ENCODE results near the gene PXMP4. TPM values are rescaled to one million over a fixed set of nuclear protein-coding genes. Genes with fewer than 3 reads are reported as not detected.
A peak's percentile ranks its signal among the peaks of the same experiment; 100 is the strongest.

The PXMP4 gene
- total and polyA plus RNA-seq, 2 of the 4 experiments (the other 2 are of a cell fraction): 3.6 to 7.1 TPM

DNA sequence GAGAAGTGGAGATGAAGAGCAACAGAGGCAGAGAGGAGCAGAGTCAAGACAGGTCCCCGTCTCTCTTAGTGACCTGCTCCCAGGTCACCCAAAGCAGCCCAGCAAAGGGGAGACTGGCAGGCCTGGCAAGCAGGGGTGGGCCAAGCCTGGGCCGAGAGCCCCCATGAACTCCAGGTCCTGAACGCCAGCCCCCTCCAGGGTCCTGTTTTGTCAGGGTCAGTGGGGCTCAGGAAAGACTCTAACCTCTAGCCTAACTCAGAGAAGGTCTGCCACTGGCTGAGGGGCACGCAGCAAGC, 47.0 kb downstream of the PXMP4 start:
- Histone ChIP-seq H2AK9ac (replicated peaks; ENCODE audit: low read depth, low read length, poor library complexity) (peak overlapping the region; percentile 97), H3K79me1 (ENCODE audit: low read depth in 1 of 2, low read length in 2 of 2) (peaks cover 12 to 61% of the 10 kb centered on the region in 2 experiments; a peak in 3 of 4 replicates), H3K27me3 (ENCODE audit: control insufficient read depth, insufficient read depth, low read length) (no peaks in the 10 kb centered on the region), H3K36me3 (ENCODE audit: control insufficient read depth, insufficient read depth, low read length) (peaks cover 13% of the 10 kb centered on the region), H3K14ac (replicated peaks; ENCODE audit: low read depth, low read length) (peak overlapping the region; percentile 100), H4K91ac (ENCODE audit: insufficient read depth, low read depth, low read length) (peak overlapping the region; percentile 81; the same call in 1 of the 2 replicates), H3K4ac (ENCODE audit: low read depth, low read length) (peak overlapping the region; percentile 96), H3K9me1 (ENCODE audit: insufficient read depth, low read length) (peaks cover 22% of the 10 kb centered on the region), H2AFZ (replicated peaks; ENCODE audit: low read length, poor library complexity) (peak overlapping the region; percentile 39), H3K18ac (ENCODE audit: low read depth, low read length) (peak overlapping the region; percentile 6; the same call in 1 of the 2 replicates), H2BK20ac (ENCODE audit: low read depth, low read length) (peak overlapping the region; percentile 40; the same call in 1 of the 2 replicates), H3K27ac (ENCODE audit: insufficient read depth, low read length) (peak overlapping the region; percentile 78), H2BK120ac (ENCODE audit: low read depth, low read length) (peak overlapping the region; percentile 49; the same call in 1 of the 2 replicates), H4K20me1 (ENCODE audit: insufficient read depth, low read length) (peaks cover 19% of the 10 kb centered on the region; the same call in 1 of the 2 replicates), H2BK15ac (ENCODE audit: low read depth, low read length) (peak overlapping the region; percentile 80; the same call in 1 of the 3 replicates), H3K4me1 (ENCODE audit: control insufficient read depth, insufficient read depth, low read length) (peaks cover 27% of the 10 kb centered on the region), H4K5ac (ENCODE audit: low read depth, low read length) (peak overlapping the region; percentile 13; the same call in 1 of the 2 replicates), H2BK5ac (ENCODE audit: low read depth, low read length, poor library complexity, severe bottlenecking) (peak overlapping the region; percentile 70), H4K8ac (ENCODE audit: low read depth in 2 of 2, low read length in 2 of 2) (peak overlapping the region; percentile 79), H3K9me3 (ENCODE audit: control insufficient read depth, insufficient read depth, low read length) (no peaks in the 10 kb centered on the region), H3K56ac (ENCODE audit: extremely low read depth, insufficient read depth, low read length) (0 out of 2 replicates have a peak overlapping the region, but pooled peaks have one; percentile 11), H3K4me3 (ENCODE audit: insufficient read depth, low read depth, low read length) (peak overlapping the region; percentile 94), H3K9ac (ENCODE audit: low read depth, low read length) (peak overlapping the region; percentile 99), H2AK5ac (ENCODE audit: low read depth, low read length) (peak overlapping the region; percentile 98), H3K23ac (ENCODE audit: low read depth, low read length) (peak overlapping the region; percentile 96), H3K4me2 (ENCODE audit: low read depth, low read length) (peak overlapping the region; percentile 99)
- dilution Hi-C loops (cut with HindIII; ENCODE audit: low sequenced_read_pairs, unreplicated experiment) (no loop called here), in situ Hi-C loops (cut with MboI; ENCODE audit: low sequenced_read_pairs) (no loop called here), intact Hi-C loops (cut with micrococcal nuclease) (no loop called here)
- no peak for ATAC-seq (ENCODE audit: low read depth)
- WGBS, 2 experiments (ENCODE audit: extremely low coverage in 2 of 2, insufficient read length in 1 of 2): no CpG with 5 or more reads among the region's 4 CpGs
- CTCF ChIA-PET: no interaction called here
- TF ChIP-seq POLR2A (IDR thresholded peaks at IDR 0.05; ENCODE audit: low read depth, low read length) (no peak), RCOR1 (IDR thresholded peaks at IDR 0.05; ENCODE audit: insufficient replicate concordance, low read length) (no peak), CHD1 (IDR thresholded peaks at IDR 0.05; ENCODE audit: low read depth, low read length) (no peak), RAD21 (IDR thresholded peaks at IDR 0.05; ENCODE audit: low read length) (no peak)
- TF ChIP-seq, protein P1, sequence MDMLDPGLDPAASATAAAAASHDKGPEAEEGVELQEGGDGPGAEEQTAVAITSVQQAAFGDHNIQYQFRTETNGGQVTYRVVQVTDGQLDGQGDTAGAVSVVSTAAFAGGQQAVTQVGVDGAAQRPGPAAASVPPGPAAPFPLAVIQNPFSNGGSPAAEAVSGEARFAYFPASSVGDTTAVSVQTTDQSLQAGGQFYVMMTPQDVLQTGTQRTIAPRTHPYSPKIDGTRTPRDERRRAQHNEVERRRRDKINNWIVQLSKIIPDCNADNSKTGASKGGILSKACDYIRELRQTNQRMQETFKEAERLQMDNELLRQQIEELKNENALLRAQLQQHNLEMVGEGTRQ (IDR thresholded peaks at IDR 0.05; ENCODE audit: low read depth, low read length): no peak
- TF ChIP-seq, protein P2, sequence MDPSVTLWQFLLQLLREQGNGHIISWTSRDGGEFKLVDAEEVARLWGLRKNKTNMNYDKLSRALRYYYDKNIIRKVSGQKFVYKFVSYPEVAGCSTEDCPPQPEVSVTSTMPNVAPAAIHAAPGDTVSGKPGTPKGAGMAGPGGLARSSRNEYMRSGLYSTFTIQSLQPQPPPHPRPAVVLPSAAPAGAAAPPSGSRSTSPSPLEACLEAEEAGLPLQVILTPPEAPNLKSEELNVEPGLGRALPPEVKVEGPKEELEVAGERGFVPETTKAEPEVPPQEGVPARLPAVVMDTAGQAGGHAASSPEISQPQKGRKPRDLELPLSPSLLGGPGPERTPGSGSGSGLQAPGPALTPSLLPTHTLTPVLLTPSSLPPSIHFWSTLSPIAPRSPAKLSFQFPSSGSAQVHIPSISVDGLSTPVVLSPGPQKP (IDR thresholded peaks at IDR 0.05; ENCODE audit: borderline replicate concordance, low read depth, low read length): no peak
- POLR2A ChIA-PET (ENCODE audit: unreplicated experiment): no interaction called here
- no TSS peak for BruUV-seq (replicated peaks)
- no peak for DNase-seq
